ENCODE results near the gene IFFO2.

Gene IFFO2

GRCh38 chr1:18949686-18950400 is 6.6 kb downstream of the IFFO2 start:
- peak; percentile 82 for DNase-seq

GRCh38 chr1:18948913-18949685 is 7.4 kb downstream of the IFFO2 start:
- no peak for DNase-seq

DNA sequence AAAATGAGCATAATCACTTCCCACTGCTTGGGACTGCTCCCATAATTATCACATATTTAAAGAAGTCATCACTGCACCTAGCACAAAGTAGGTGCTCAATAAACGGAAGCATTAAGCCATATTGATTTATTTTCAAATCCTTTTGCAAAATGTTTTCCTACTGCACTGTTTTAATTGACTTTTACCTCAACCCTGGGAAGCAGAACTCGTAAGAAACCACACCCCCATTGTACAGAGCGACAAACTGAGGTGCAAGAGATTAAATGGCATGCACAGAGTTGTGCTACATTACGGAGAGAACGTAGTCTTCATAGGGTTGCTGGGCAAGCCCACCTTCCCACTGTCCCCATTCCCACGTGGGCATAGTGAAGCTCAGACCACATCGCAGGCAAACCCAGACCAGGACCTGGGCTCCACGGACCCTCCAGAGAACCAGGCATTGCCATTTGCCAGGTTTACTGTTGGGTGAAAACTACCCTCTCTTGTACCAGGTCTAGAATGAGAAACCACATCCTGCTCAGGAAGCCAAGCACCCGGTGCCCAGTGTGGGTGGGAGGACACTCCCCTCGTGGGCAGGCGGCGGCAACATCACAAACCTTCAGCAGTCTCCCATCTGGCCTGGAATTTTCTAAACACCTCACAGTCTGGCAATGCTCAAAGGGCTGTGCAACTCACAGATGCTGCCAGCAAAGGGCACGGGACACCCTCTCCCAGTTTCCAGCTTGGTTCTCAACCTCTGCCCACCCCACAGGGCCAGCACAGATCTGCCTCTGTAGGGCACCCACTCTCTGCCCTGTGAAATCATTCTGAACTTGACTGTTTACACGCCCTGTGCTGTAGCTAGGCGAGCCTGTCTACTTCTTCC is 8.2 kb downstream of the IFFO2 start:
- peak; percentile 77 for DNase-seq

DNA sequence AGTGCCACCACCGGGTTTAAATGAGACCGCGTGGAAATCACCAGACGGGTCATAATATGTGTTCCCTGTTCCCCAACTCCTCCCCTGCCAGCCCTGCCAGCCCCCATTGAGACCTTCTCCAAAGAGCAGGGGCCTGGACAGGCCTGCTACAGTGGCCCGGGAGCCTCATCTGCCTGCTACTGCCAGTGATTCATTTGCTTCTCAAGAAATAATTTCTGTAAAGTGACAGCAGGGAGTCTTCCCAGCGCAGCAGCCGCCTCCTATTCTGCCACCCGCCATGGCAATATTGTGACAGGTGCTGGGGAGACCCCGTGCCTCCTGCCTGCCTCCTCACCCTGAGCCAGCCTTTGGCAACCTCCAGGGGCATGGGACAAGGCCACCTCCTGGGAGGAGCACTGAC is 8.9 kb downstream of the IFFO2 start:
- no peak for DNase-seq

- DNase-seq: peak; percentile 33
These were observed 9.7 kb downstream of the IFFO2 start for GRCh38 chr1:18946550-18947381.

- peak; percentile 90 for DNase-seq
These were observed 11.1 kb downstream of the IFFO2 start for GRCh38 chr1:18945401-18945849.

DNA sequence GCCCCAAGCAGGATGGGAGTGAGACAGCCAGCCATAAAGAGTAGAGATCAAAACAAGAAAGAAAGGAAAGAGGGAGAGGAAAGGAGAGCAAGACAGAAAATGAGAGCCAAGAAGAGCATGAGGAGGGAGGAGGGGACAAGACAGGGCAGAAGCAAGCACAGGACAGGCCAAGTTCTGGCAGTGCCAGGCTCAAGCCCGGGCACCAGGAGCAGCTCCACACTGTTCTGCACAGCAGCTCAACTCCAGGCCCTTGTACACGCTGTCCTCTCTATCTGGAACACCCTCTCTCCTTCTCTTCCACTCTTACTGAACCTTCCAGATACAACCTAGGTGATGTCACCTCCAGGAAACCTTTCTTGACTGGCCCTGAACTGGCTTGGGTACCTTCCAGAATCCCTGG is 11.7 kb downstream of the IFFO2 start:
- no peak for DNase-seq

GRCh38 chr1:18943914-18944572 is 12.4 kb downstream of the IFFO2 start:
- no peak for DNase-seq

DNA sequence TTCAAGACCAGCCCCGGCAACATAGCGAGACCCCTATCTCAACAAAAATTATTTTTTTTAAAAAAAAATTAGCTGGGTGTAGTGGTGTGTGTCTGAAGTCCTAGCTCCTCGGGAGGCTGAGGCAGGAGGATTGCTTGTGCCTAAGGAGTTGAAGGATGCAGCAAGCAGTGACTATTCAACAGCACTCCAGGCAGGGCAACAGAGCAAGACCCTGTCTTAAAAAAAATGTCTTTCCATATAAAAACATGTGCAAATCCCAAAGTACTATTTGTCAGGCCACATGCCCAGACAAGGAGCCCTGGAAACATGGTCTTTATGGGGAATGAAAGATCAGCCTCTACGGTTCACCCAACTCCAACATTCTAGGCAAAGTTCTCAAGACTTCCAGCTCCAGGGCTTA is 13.3 kb downstream of the IFFO2 start:
- no peak for DNase-seq

- DNase-seq: no peak
These were observed 14.1 kb downstream of the IFFO2 start for GRCh38 chr1:18942340-18942739.

DNA sequence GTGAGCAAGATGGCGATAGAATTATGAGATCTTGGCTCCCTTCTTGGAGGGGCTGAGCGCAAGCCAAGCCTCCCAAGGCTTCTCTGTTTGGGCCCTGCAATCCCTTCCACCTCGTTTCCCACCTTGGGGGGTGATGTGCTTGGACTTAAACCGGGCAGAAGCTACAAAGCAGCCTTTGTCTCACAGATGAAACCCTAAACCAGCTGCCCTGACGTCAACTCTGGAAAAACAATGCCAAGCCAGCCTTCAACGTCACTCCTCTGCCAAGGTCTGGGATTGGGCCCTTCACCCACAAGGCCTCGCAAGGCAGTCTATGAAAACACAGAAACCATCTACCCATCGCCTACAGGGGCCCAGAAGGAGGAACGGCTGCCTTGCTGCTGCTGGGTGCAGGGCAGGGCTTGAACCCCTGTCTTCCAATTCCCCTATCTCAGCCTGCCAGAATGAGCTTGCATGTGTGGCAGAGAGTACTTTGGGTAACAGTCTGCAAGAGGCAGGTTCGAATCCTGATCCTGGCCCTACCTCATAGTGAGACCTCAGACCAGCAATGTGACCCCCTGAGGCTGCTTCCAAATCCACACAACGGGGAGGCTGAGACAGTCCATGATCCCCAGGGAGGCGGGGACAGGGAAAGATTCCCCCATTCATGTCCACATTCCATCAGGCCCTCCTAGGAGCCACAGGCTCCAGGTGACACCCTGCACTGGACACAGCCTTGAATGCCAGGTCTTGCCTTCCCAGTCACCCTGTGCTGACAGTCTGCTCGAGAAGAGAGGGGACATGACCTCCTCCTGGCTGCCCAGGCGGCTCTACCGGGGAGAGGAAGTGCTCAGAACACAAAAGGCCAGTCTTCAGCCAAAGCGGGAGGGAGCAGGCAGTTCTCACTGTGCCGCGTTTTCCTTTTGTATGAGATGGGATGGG is 15.0 kb downstream of the IFFO2 start:
- no peak for DNase-seq

GRCh38 chr1:18940303-18941020 is 16.0 kb downstream of the IFFO2 start:
- DNase-seq: no peak

- no peak for DNase-seq
These were observed 16.8 kb downstream of the IFFO2 start for GRCh38 chr1:18939398-18940302.

DNA sequence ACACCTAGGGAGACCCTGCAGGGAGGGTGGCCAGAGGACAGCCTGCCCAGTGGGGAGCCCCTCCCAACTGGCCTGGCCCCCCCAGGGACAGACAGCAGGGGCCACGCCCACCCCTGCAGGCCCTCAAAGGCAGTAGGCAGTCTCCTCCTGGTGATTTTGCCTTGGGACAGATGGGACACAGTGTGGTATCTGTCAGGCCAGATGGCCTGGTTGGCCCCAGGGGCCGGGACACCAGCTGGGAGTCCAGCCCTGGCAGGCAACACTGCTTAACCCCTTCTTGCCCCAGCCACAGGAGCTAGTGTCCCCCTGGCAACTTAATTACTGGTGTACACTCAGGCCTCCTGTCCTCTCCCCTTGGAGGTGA is 17.8 kb downstream of the IFFO2 start:
- peak; percentile 59 for DNase-seq

DNA sequence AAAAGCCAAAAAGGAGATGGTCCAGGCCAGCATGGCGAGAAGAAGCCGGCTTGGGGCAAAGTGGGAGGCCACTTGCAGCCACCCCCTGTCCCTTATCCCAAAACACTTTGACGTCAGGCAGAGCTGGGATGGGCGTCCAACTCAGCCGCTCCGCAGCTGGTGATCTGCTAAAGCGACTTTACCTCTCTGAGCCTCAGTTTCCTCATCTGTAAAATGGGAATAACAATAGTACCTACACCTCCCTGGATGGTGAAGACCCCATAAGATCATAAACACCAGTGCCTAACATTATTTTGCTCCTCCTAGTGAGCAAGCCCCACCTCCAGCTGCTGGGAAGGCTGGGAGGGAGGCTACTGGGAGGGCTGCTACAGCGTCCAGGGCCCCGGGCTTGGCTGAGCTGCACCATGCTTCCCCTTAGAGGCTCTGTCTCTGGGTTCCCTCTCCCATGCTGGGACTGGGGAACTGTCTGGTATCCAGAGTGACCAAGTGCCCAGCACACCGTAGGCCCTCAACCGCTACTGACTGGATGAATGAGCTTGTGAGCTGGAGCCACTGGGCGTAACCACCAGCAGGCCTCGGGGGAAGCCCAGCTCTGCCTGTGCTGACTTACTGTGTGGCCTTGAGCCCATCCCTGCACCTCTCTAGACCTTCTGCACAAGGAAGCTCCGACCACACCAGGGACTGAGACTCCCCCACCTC is 18.3 kb downstream of the IFFO2 start:
- DNase-seq: peak; percentile 50

DNA sequence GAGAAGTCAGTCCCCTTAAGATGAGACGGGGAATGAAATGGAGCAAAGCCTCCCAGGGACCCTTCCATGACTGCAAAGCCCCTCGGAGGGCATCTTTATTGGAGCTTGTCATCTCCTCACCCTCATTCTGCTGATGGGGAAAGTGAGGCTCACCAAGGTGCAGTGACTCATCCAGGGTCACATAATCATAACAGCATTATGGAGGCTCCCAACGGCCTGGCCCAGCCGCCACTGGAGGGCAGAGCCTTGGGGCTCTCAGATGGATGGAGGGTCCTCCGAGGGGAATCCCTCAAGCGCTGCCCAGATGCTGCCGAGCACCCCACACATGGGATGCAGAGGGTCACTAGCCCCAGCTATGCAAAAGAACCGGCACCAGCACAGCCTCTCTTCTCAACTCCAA is 18.9 kb downstream of the IFFO2 start:
- no peak for DNase-seq

GRCh38 chr1:18936814-18937481 is 19.5 kb downstream of the IFFO2 start:
- DNase-seq: no peak

GRCh38 chr1:18936471-18936813 is 20.0 kb downstream of the IFFO2 start:
- no peak for DNase-seq
